Iris pigment epithelial cell (primary cell): ENCODE measurements around the gene PRKCSH.
A peak's percentile ranks its signal among the peaks of the same experiment; 100 is the strongest.
"Not testable (repeated sequence)": the region's sequence is repeated elsewhere in the genome, so short reads cannot be mapped to it uniquely, and the experiment has no call there.

Experiments
- DNase-seq: peaks from one replicate; pipeline ENCODE4 v3.0.0-alpha.2; 2011; ENCODE audit warnings: low read depth

The PRKCSH gene, protein sequence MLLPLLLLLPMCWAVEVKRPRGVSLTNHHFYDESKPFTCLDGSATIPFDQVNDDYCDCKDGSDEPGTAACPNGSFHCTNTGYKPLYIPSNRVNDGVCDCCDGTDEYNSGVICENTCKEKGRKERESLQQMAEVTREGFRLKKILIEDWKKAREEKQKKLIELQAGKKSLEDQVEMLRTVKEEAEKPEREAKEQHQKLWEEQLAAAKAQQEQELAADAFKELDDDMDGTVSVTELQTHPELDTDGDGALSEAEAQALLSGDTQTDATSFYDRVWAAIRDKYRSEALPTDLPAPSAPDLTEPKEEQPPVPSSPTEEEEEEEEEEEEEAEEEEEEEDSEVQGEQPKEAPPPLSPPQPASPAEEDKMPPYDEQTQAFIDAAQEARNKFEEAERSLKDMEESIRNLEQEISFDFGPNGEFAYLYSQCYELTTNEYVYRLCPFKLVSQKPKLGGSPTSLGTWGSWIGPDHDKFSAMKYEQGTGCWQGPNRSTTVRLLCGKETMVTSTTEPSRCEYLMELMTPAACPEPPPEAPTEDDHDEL

DNA sequence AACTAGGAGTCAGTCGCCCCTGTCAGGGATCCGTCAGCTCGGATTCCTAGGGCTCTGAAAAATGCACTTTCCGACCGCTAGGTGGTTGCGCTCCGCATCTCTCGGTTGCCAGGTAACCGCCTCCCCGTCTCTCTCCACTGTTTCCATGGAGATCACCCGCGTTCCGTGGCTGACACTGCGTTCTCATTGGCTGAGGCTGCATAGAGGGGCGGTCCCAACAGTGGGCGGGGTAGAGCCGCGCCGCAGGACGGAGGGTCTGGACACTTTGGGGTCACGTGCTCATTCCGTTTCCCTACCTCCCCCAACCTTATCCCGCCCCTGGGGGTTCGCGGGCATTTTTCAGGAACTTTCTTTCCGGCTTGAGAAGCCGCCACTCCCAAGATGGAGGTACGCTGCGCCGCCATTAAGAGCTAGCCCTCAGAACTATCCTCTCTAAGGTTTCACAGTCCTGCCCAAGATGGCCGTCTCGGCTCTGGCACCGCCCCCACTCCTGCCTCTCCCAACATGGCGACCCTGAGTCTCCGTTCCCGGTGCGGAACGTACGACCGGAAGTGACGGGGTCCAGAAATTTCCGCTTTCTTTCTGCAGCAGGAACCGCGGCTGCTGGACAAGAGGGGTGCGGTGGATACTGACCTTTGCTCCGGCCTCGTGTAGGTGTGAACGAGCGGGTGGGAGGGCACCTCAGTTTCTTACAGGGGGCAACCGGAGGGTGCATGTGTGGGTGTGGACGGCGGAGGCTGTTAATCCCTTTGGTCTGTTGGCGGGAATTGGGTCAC, at the start of gene PRKCSH, which contains the start of gene ODAD3:
Gene PRKCSH, plus strand, starts transcription at position 579 of the 776 bp plus-strand sequence. CDS start 483 bp downstream, outside the sequence.
Gene ODAD3, minus strand, starts transcription at position 65 of the 776 bp plus-strand sequence. CDS start 105 bp downstream, outside the sequence.
- peak; percentile 100 for DNase-seq

GRCh38 chr19:11387162-11388034, 48.0 kb upstream of the PRKCSH start:
- DNase-seq = no peak

GRCh38 chr19:11390359-11390758, 45.1 kb upstream of the PRKCSH start:
- no peak for DNase-seq

GRCh38 chr19:11390933-11391680, 44.3 kb upstream of the PRKCSH start:
- DNase-seq = no peak

DNA sequence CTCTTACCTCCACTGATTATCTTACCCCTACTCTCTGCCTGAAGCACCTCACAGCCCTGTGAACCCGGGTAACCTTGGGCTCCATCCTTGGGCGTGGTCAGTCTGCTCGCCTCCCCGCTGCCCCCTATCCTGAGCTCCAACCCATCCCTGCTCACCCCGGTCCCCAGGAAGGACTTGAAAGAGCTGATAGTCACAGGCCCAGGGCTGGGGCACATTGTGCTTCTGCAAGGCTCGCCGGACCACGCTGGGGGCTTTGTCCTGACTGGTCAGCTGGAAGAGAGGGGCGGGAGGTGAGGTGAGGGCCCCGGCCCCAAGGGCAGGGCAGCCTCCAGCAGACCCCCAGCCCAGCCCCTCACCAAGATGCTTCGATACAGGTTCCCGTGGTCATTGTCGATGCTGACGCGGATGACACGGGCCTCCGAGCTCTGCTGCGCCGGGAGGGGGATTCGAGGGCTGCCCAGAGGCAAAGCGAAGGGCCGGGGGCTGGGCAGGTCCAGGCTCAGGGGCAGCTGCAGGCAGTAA, 38.3 kb upstream of the PRKCSH start:
- DNase-seq = no peak

DNA sequence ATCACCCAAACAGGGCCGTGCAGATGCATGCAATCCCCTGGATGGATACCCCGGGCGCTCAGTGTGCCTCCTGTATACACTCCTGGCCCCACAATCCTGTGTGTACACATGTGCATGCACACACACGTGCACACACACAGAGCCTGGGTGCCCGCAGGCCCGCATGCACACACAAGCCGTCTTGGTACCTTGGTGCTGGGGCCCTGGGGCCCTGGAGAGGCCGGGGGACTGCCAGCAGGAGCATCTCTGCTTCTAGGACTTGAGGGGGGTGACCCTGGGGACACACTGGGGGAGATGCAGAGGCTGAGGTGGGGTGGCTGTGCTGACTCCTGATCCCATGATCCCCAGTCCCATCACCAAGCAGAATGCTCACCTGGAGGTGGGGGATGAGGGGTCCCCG, 35.8 kb upstream of the PRKCSH start:
- no peak for DNase-seq

- no peak for DNase-seq
Measured at GRCh38 chr19:11400798-11401197, 34.6 kb upstream of the PRKCSH start.

DNA sequence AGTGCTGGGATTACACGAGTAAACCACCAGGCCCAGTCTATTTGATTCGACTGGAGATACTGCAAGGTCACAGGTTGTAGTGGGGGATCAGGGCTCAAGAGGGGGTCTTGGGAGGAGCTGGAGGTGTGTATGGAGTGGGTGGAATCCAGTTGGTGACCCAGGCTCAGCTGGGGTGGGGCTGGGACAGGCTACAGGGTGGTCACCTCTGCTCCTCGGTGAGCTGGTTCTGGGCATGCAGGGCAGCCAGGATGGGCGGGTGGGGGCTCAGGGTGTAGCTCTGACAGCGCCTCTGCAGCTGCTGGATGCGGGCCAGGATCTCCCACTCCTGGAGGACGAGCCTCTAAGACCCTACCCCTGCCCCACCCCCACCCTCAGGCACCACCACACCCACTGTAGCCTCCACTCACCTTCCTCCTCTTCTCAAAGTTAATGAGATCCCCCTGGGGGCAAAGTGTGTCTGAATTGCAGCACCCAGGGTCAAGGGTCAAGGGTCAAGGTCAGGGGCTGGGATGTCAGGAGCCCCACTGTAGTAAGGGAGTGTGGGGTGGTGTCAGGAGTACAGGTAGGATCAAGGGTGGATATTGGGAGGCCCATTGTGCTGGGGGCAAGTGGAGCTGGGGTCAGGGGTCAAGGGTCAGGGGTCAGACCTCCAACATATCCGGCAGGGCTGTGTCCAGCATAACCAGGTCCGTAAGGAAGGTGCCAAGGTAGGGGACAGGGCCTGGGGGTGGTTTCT, 33.5 kb upstream of the PRKCSH start:
- DNase-seq = no peak

DNA sequence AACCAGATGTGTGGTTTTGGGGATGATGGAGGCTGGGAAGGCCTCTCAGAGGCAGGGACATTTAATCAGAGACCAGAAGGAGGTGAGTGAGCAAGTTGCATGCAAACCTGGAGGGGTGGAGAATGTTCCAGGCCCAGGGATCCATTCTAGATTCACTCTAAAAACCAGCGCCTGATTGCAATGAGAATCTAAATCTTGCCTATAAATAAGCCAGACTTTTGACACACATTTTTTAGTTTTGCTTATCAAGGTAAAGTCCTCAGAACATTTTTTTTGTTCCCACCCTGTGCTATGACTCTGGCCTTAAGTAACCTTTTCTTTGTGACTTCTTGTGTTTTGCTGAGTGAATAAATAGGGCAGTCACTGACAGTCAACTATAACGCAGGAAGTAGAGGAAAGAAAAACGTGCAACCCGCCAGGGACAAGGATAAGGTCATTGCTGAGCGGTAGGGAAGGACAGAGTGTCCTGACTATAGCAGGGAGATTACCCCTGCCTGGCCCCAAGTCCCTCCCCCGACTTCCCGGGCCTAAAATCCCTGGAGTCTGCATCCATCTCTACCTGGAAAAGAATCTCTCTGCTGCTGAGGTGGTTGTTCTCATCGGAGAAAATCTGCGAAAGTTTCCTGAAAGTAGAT, 30.7 kb upstream of the PRKCSH start:
- no peak for DNase-seq

DNA sequence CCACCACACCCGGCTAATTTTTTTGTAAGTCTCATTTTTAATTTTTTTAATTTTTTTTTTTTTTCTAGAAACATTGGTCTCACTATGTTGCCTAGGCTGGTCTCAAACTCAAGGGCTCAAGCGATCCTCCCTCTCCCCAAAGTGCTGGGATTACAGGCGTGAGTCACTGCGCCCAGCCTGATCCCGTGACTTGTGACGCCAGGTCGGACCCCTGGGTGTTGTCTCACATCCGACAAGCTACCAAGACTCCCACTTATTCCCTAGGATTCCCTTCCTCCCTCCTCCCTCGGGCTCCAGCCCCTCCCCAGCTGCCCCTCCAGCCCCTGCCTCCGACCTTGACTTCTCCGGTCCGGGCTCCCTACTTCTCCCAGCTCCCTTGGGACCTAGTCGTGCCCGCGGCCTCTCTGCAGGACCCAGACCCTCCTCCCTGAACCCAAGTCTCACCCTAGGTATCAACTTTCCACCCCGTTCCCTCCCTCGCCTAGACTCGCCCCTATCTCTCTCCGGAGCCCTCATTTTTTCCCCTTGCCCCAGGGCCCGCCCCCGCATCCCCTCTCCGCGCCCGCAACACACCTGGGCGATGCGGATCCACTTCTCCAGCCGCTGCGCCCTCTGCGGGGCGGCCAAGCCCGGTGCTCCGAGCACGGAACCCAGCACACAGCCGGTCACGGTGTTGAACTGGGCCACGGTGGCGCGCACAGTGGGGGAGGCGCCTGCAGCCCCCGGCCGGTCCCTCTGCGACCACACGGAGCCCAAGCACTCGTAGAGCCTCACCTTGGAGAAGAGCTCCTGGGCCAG, 29.4 kb upstream of the PRKCSH start:
- no peak for DNase-seq

GRCh38 chr19:11406703-11407236, 28.7 kb upstream of the PRKCSH start:
- not testable (repeated sequence) for DNase-seq

- DNase-seq = no peak
Measured at GRCh38 chr19:11408591-11408990, 26.8 kb upstream of the PRKCSH start.

- peak; percentile 28 for DNase-seq
Measured at GRCh38 chr19:11410682-11411081, 24.8 kb upstream of the PRKCSH start.

DNA sequence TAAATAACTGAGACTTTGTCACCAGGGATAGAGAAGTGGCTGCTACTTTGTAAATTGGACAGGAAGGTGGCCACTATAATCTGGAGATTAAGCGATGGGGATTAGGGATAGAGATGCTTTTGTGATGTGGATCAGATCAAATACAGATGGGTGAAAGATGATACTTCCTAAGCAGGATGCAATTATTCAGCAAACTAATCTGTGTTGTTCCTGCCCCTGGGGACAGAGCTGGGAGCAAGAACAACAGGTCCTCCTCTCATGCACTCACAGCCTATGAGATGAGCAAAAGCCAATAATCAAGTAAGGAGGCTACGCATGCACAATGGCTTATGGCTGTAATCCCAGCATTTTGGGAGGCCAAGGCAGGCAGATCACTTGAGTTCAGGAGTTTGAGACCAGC, 20.9 kb upstream of the PRKCSH start:
- DNase-seq = no peak

GRCh38 chr19:11416346-11417052, 18.9 kb upstream of the PRKCSH start:
- DNase-seq = no peak

DNA sequence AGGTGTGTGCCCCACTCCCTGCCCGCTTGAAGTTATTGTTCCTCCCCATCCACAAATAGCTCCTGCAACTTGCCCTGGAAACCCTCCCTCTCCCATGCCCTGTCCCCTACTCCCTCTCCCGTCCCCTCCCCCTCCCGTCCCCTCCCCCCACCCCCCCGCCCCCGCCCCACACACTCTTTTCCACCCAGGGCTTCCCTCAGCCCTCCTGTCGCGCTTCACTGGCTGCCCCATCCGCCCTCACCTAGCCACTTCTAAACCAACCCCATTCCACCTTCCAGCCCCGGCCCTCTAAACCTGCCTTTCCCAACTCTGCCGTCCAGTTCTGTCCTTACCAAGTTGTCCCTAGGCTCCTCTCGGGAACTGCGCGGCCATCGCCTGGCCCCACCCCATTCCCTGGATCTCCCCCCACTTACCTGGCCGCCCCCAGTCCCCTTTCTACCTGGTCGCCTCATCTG, 17.3 kb upstream of the PRKCSH start:
- no peak for DNase-seq
